ENCODE results near the gene PLEKHA7.

GRCh38 chr11:16825968-16826367 is 188.2 kb downstream of the PLEKHA7 start:
- TF ChIP-seq POLR2A (IDR thresholded peaks at IDR 0.05; ENCODE audit: low read depth, low read length): no peak
- no peak for TF ChIP-seq POLR2AphosphoS5 (IDR thresholded peaks at IDR 0.05; ENCODE audit: low read depth, low read length)

Data from GM12892 (cell line).